Liver (tissue), 9 donors: ENCODE results near the gene PTPRD. TPM values are rescaled to one million over a fixed set of nuclear protein-coding genes. Genes with fewer than 3 reads are reported as not detected.

Source experiments
- DNase-seq: peaks from one replicate; pipeline ENCODE4 v3.0.0-alpha.2; 2017; ENCODE audit warnings: low spot score
- H3K27ac ChIP-seq, 2 donors: one replicate each; pipeline ENCODE4 v1.7.0; 2013; ENCODE audit warnings: inconsistent platforms in 2 of 2, low read length in 2 of 2, control low read depth in 1 of 2, low read depth in 1 of 2, mild to moderate bottlenecking in 1 of 2
- H3K27me3 ChIP-seq, 4 donors: one replicate each; pipeline versions ENCODE4 v1.6.1 to v1.7.0; 2013; ENCODE audit warnings: low read length in 3 of 4, inconsistent platforms in 1 of 4, mild to moderate bottlenecking in 1 of 4, moderate library complexity in 1 of 4; ENCODE audit not compliant: control insufficient read depth in 4 of 4, insufficient read depth in 4 of 4
- H3K36me3 ChIP-seq, 4 donors: one replicate each; pipeline versions ENCODE4 v1.6.1 to v1.7.0; 2013; ENCODE audit warnings: low read length in 3 of 4, mild to moderate bottlenecking in 3 of 4, low read depth in 1 of 4, moderate library complexity in 1 of 4; ENCODE audit not compliant: control insufficient read depth in 4 of 4, insufficient read depth in 3 of 4
- H3K4me1 ChIP-seq, 4 donors: one replicate each; pipeline versions ENCODE4 v1.6.1 to v1.7.0; 2013; ENCODE audit warnings: low read length in 3 of 4, mild to moderate bottlenecking in 3 of 4, moderate library complexity in 1 of 4; ENCODE audit not compliant: control insufficient read depth in 4 of 4, insufficient read depth in 4 of 4
- H3K4me3 ChIP-seq, 3 donors: one replicate each; pipeline versions ENCODE4 v1.6.1 to v1.7.0; 2013; ENCODE audit warnings: low read length in 3 of 3, control low read depth in 1 of 3, low read depth in 1 of 3, mild to moderate bottlenecking in 1 of 3
- H3K9ac ChIP-seq, 2 donors: one replicate each; pipeline ENCODE4 v1.7.0; 2013; ENCODE audit warnings: low read length in 2 of 2, mild to moderate bottlenecking in 2 of 2, moderate library complexity in 2 of 2, control low read depth in 1 of 2, low read depth in 1 of 2
- H3K9me3 ChIP-seq, 4 donors: one replicate each; pipeline versions ENCODE4 v1.6.1 to v1.7.0; 2013; ENCODE audit warnings: low read length in 3 of 4; ENCODE audit not compliant: control insufficient read depth in 4 of 4
- ATF3 ChIP-seq: IDR thresholded peaks from 2 replicates; pipeline ENCODE4 v1.6.1; 2016; ENCODE audit warnings: antibody characterized with exemption
- CTCF ChIP-seq: fragments of 150-350 bp; IDR thresholded peaks from 2 replicates; pipeline ENCODE4 v1.5.1; 2017; ENCODE audit warnings: improper control_type of control experiment, low read depth, low read length; ENCODE audit not compliant: missing input control
- FOXA1 ChIP-seq: IDR thresholded peaks from 2 replicates; pipeline ENCODE4 v1.6.1; 2016; ENCODE audit warnings: antibody characterized with exemption
- FOXA2 ChIP-seq: IDR thresholded peaks from 2 replicates; pipeline ENCODE4 v1.6.1; 2016; ENCODE audit warnings: antibody characterized with exemption
- GABPA ChIP-seq, 2 donors: IDR thresholded peaks in 1 of 2; conservative IDR thresholded peaks in 1 of 2; 2 replicates each; pipeline ENCODE4 v1.6.1; 2016; ENCODE audit warnings: antibody characterized with exemption in 2 of 2, mild to moderate bottlenecking in 1 of 2, moderate library complexity in 1 of 2
- HNF4A ChIP-seq, 2 donors: conservative IDR thresholded peaks; 2 replicates each; pipeline ENCODE4 v1.6.1; 2016; ENCODE audit warnings: antibody characterized with exemption in 2 of 2, mild to moderate bottlenecking in 2 of 2
- HNF4G ChIP-seq: IDR thresholded peaks from 2 replicates; pipeline ENCODE4 v1.6.1; 2016; ENCODE audit warnings: antibody characterized with exemption
- JUND ChIP-seq, 2 donors: IDR thresholded peaks; 2 replicates each; pipeline ENCODE4 v1.6.1; 2016; ENCODE audit warnings: antibody characterized with exemption in 2 of 2
- NR2F2 ChIP-seq: IDR thresholded peaks from 2 replicates; pipeline ENCODE4 v1.6.1; 2016; ENCODE audit warnings: antibody characterized with exemption
- RAD21 ChIP-seq, 2 donors: IDR thresholded peaks; 2 replicates each; pipeline ENCODE4 v1.6.1; 2016; ENCODE audit warnings: antibody characterized with exemption in 2 of 2, mild to moderate bottlenecking in 2 of 2
- RXRA ChIP-seq, 2 donors: IDR thresholded peaks; 2 replicates each; pipeline ENCODE4 v1.6.1; 2017 to 2018; ENCODE audit warnings: antibody characterized with exemption in 2 of 2, mild to moderate bottlenecking in 1 of 2
- SP1 ChIP-seq: IDR thresholded peaks from 2 replicates; pipeline ENCODE4 v1.6.1; 2018; ENCODE audit warnings: antibody characterized with exemption, mild to moderate bottlenecking
- TAF1 ChIP-seq: conservative IDR thresholded peaks from 2 replicates; pipeline ENCODE4 v1.6.1; 2016; ENCODE audit warnings: antibody characterized with exemption, mild to moderate bottlenecking
- YY1 ChIP-seq: IDR thresholded peaks from 2 replicates; pipeline ENCODE4 v1.6.1; 2016; ENCODE audit warnings: antibody characterized with exemption, mild to moderate bottlenecking
- WGBS: extraction: QIAGEN DNeasy Blood & Tissue Kit; methylation state at CpG from one replicate; pipeline ENCODE4 v1.1.7; 2013; 5-methylcytosine and 5-hydroxymethylcytosine counted together
- polyA plus RNA-seq, 2 donors: library from polyadenylated mRNA; stranded (reverse) in 1 of 2; unstranded in 1 of 2; fragments of 200-250 nt in 1 of 2; fragments of >200 nt in 1 of 2; fragmentation: Nextera tagmentation in 1 of 2; extraction: Ambion mirVana in 1 of 2; gene quantifications; one replicate each; pipeline versions ENCODE4 v1.2.1 to v1.2.3, GENCODE V29; 2013 to 2015
- total RNA-seq, 2 donors: library from RNA; depleted of rRNA; stranded (reverse); fragments of >200 nt; gene quantifications; one replicate each; pipeline ENCODE4 v1.2.3, GENCODE V29; 2014
- TF ChIP-seq, protein P1 (sequence below): IDR thresholded peaks from 2 replicates; pipeline ENCODE4 v1.6.1; 2016; ENCODE audit warnings: antibody characterized with exemption
- donor health status: healthy.
- donor health status: healthy.
- donor health status: healthy.
- donor health status: healthy.
- donor health status: healthy.

Gene PTPRD
- total and polyA plus RNA-seq, 4 donors, result 0.78 to 34.2 (median 4.7) TPM

DNA sequence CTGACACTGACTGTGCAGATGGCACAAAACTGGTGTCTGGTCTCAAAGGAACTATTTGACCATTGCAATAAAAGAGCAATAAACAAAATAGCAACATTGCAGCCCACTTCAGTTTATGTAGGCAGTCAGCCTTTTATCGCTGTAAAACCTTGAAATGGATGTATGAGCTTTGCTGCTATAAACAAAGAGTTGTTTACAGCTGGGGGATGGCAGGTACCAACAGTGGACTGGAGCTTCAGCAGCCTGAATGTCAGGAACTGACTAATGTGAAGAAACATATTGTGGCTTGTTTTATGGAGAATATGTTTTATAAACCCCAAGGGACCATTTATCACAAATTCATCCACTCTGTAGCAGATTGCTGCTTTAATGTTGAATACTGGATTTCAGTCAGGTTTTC lies 78.0 kb downstream of the PTPRD start:
- Histone ChIP-seq H3K4me3 (no peak overlapping the region), H3K27ac (no peak overlapping the region), H3K9ac (no peak overlapping the region), H3K9me3 (no peaks in the 10 kb centered on the region), H3K4me1 (no peaks in the 10 kb centered on the region), H3K36me3 (no peaks in the 10 kb centered on the region), H3K27me3 (no peaks in the 10 kb centered on the region)
- no peak for DNase-seq
- 42% methylated on average over 1 of the region's 1 CpG for WGBS
- no peak for TF ChIP-seq RAD21 (IDR thresholded peaks at IDR 0.05)
- no peak for TF ChIP-seq ATF3
- no peak for TF ChIP-seq YY1
- TF ChIP-seq FOXA2, result no peak
- TF ChIP-seq NR2F2, result no peak
- no peak for TF ChIP-seq HNF4A (conservative IDR thresholded peaks at IDR 0.05)
- TF ChIP-seq CTCF, result no peak
- TF ChIP-seq RXRA (IDR thresholded peaks at IDR 0.05), result no peak
- no peak for TF ChIP-seq GABPA (IDR thresholded peaks at IDR 0.05 in 1 of 2, conservative IDR thresholded peaks at IDR 0.05 in 1 of 2)
- no peak for TF ChIP-seq HNF4G
- TF ChIP-seq FOXA1, result no peak

DNA sequence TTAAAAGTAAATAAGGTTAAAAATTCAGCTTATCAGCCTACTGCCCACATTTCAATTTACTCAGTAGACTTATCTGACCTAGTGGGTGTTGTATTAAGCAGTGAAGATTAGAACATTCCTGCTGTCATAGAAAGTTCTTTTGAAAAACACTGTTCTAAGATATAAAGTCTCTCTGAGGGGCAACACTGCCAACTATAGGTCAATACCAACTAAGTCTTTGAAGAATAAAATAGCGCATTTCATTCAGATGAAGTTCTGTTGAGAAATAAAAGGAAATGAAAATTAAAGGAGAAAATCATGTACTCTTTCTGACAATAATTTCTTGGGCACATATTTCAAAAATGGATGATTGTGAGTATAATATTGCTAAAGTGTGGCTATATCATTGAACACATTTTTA lies 86.8 kb downstream of the PTPRD start:
- H3K9ac ChIP-seq, result no peak overlapping the region
- no peaks in the 10 kb centered on the region for H3K36me3 ChIP-seq
- H3K27ac ChIP-seq, result no peak overlapping the region
- H3K4me3 ChIP-seq, result no peak overlapping the region
- no peaks in the 10 kb centered on the region for H3K27me3 ChIP-seq
- no peak for DNase-seq
- H3K4me1 ChIP-seq, result no peaks in the 10 kb centered on the region
- H3K9me3 ChIP-seq, result no peaks in the 10 kb centered on the region
- no peak for TF ChIP-seq HNF4G
- TF ChIP-seq JUND (IDR thresholded peaks at IDR 0.05), result no peak
- no peak for TF ChIP-seq RAD21 (IDR thresholded peaks at IDR 0.05)
- TF ChIP-seq ATF3, result no peak
- TF ChIP-seq GABPA (IDR thresholded peaks at IDR 0.05 in 1 of 2, conservative IDR thresholded peaks at IDR 0.05 in 1 of 2), result no peak
- TF ChIP-seq, protein P1, sequence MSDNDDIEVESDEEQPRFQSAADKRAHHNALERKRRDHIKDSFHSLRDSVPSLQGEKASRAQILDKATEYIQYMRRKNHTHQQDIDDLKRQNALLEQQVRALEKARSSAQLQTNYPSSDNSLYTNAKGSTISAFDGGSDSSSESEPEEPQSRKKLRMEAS, result no peak
- TF ChIP-seq YY1, result no peak
- TF ChIP-seq FOXA1, result no peak
- TF ChIP-seq CTCF, result no peak
- TF ChIP-seq FOXA2, result no peak
- 58% methylated on average over 1 of the region's 1 CpG for WGBS

GRCh38 chr9:10523164-10523563 lies 89.6 kb downstream of the PTPRD start:
- H3K27me3 ChIP-seq, result no peaks in the 10 kb centered on the region
- H3K9ac ChIP-seq, result no peak overlapping the region
- no peaks in the 10 kb centered on the region for H3K9me3 ChIP-seq
- DNase-seq, result no peak
- H3K4me1 ChIP-seq, result no peaks in the 10 kb centered on the region
- no peak overlapping the region for H3K27ac ChIP-seq
- no peak for TF ChIP-seq TAF1
- no peak for TF ChIP-seq YY1
- no peak for TF ChIP-seq SP1
- no peak for TF ChIP-seq RXRA (IDR thresholded peaks at IDR 0.05)
- TF ChIP-seq, protein P1, result no peak
- no peaks in the 10 kb centered on the region for H3K36me3 ChIP-seq
- 73% methylated on average over 5 of the region's 5 CpGs for WGBS
- no peak overlapping the region for H3K4me3 ChIP-seq
